Astrocyte (in vitro differentiated cells and primary cell): Measurements from ENCODE around the gene PBXIP1. TPM values are rescaled to one million over a fixed set of nuclear protein-coding genes. Genes with fewer than 3 reads are reported as not detected.

ENCODE experiments used
- DNase-seq: peaks from one replicate; pipeline ENCODE4 v3.0.0-alpha.2; 2010; ENCODE audit warnings: low read depth
- FAIRE-seq: peaks from 2 replicates; lab custom pipeline; 2011; peaks lifted over from hg19 to GRCh38; lab: Jason Lieb, UNC
- H2AFZ ChIP-seq: 2 replicates; pipeline ENCODE4 v1.6.0; 2012; ENCODE audit warnings: low read depth, low read length, inconsistent platforms
- H3K27ac ChIP-seq: 2 replicates; pipeline ENCODE4 v1.5.1; 2011; ENCODE audit warnings: low read depth, low read length, inconsistent platforms
- H3K27me3 ChIP-seq: 2 replicates; pipeline ENCODE4 v1.6.0; 2011; ENCODE audit warnings: low read length, inconsistent platforms; ENCODE audit not compliant: insufficient read depth
- H3K36me3 ChIP-seq: 2 replicates; pipeline ENCODE4 v1.5.1; 2011; ENCODE audit warnings: low read length, inconsistent platforms; ENCODE audit not compliant: insufficient read depth
- H3K4me1 ChIP-seq: 2 replicates; pipeline ENCODE4 v1.5.1; 2011; ENCODE audit warnings: low read length, inconsistent platforms; ENCODE audit not compliant: insufficient read depth
- H3K4me2 ChIP-seq: 2 replicates; pipeline ENCODE4 v1.6.0; 2012; ENCODE audit warnings: low read length, inconsistent platforms
- H3K4me3 ChIP-seq: 2 replicates; pipeline ENCODE4 v1.5.1; 2011; ENCODE audit warnings: low read depth, mild to moderate bottlenecking, low read length, inconsistent platforms; ENCODE audit not compliant: insufficient read depth
- H3K79me2 ChIP-seq: 2 replicates; pipeline ENCODE4 v1.6.0; 2012; ENCODE audit warnings: mild to moderate bottlenecking, low read length, inconsistent platforms; ENCODE audit not compliant: insufficient read depth
- H3K9ac ChIP-seq: 2 replicates; pipeline ENCODE4 v1.6.0; 2012; ENCODE audit warnings: mild to moderate bottlenecking, low read length, inconsistent platforms
- H3K9me3 ChIP-seq: 2 replicates; pipeline ENCODE4 v1.5.1; 2012; ENCODE audit warnings: low read depth, mild to moderate bottlenecking, low read length, inconsistent platforms; ENCODE audit not compliant: insufficient read depth
- H4K20me1 ChIP-seq: 2 replicates; pipeline ENCODE4 v1.6.0; 2012; ENCODE audit warnings: low read length, inconsistent platforms; ENCODE audit not compliant: insufficient read depth
- H3K27ac Mint-ChIP-seq: one replicate; pipeline ENCODE4 v1.8.0; 2021; ENCODE audit warnings: mild to moderate bottlenecking, mixed read lengths; ENCODE audit not compliant: unreplicated experiment
- H3K27me3 Mint-ChIP-seq: one replicate; pipeline ENCODE4 v1.8.0; 2021; ENCODE audit warnings: low read depth, mixed read lengths; ENCODE audit not compliant: unreplicated experiment
- H3K36me3 Mint-ChIP-seq: one replicate; pipeline ENCODE4 v1.8.0; 2021; ENCODE audit warnings: low read depth, mixed read lengths; ENCODE audit not compliant: unreplicated experiment
- H3K4me1 Mint-ChIP-seq: one replicate; pipeline ENCODE4 v1.8.0; 2021; ENCODE audit warnings: low read depth, mixed read lengths; ENCODE audit not compliant: unreplicated experiment
- H3K4me3 Mint-ChIP-seq: one replicate; pipeline ENCODE4 v1.8.0; 2021; ENCODE audit warnings: mild to moderate bottlenecking, moderate library complexity, mixed read lengths; ENCODE audit not compliant: unreplicated experiment
- H3K9me3 Mint-ChIP-seq: one replicate; pipeline ENCODE4 v1.8.0; 2021; ENCODE audit warnings: mild to moderate bottlenecking, mixed read lengths; ENCODE audit not compliant: unreplicated experiment
- EZH2 ChIP-seq: IDR thresholded peaks from 2 replicates; pipeline ENCODE4 v1.6.1; 2012; ENCODE audit warnings: mild to moderate bottlenecking, low read length, inconsistent platforms; ENCODE audit not compliant: insufficient read depth
- total RNA-seq: library from RNA; stranded (reverse); gene quantifications from 2 replicates; pipeline ENCODE4 v1.2.1, GENCODE V29; 2021
- TF ChIP-seq, protein P1 (sequence below): IDR thresholded peaks from 2 replicates; pipeline ENCODE4 v1.5.1; 2011; ENCODE audit warnings: low read depth, mild to moderate bottlenecking, inconsistent platforms, low read length, moderate library complexity; ENCODE audit not compliant: insufficient read depth

PBXIP1 gene
- total RNA-seq, 1 donor from 2014 or later: 89.2 TPM

DNA sequence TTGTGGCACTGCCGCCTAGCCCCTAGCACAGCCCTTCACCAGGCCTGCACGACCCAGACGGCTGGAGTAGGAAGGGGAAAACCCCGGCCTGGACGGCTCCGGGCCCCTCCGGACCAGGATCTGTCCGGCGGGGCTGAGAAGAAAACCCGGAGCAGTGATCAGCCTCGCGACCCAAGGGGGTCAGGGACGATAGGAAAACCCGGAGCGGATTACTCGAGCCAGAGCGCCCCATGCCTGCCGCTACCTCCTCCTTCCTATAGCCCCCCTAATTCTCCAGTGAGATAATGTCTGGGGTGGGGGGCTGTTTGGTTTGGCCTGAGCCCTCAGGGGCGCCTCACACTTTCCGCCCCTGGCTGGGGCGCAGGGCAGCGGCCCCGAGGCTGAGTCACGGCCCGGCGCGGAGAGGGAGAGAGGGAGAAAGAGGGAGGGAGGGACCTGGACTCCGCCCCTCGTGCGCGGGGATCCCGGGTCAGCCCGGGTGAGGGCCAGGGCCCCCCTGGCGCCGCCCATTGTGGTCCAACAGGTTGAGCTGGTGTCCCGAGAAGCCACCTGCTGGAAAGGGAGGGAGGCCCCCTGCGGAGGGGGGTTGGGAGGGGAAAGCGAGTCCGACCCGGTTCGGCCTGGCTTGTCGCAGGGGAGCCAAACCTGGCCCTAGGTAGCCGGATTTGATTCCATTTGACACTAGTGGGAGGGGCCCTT lies 45.0 kb upstream of the PBXIP1 start:
- H3K79me2 ChIP-seq: peaks cover 21% of the 10 kb centered on the region
- peak overlapping the region; percentile 68 for H2AFZ ChIP-seq
- peaks cover 29% of the 10 kb centered on the region for H3K4me1 ChIP-seq
- H3K4me3 ChIP-seq: peak overlapping the region; percentile 65
- H3K4me2 ChIP-seq: peak overlapping the region; percentile 92
- H3K36me3 ChIP-seq: no peaks in the 10 kb centered on the region
- Mint-ChIP-seq H3K4me1 (peaks cover 20% of the 10 kb centered on the region), H3K27me3 (no peaks in the 10 kb centered on the region), H3K27ac (peak overlapping the region; percentile 58), H3K9me3 (no peaks in the 10 kb centered on the region), H3K4me3 (peak overlapping the region; percentile 85), H3K36me3 (peaks cover 3% of the 10 kb centered on the region)
- H3K9ac ChIP-seq: peak overlapping the region; percentile 78
- H4K20me1 ChIP-seq: peaks cover 2% of the 10 kb centered on the region
- H3K27ac ChIP-seq: peak overlapping the region; percentile 65
- TF ChIP-seq EZH2: no peak
- TF ChIP-seq, protein P1, sequence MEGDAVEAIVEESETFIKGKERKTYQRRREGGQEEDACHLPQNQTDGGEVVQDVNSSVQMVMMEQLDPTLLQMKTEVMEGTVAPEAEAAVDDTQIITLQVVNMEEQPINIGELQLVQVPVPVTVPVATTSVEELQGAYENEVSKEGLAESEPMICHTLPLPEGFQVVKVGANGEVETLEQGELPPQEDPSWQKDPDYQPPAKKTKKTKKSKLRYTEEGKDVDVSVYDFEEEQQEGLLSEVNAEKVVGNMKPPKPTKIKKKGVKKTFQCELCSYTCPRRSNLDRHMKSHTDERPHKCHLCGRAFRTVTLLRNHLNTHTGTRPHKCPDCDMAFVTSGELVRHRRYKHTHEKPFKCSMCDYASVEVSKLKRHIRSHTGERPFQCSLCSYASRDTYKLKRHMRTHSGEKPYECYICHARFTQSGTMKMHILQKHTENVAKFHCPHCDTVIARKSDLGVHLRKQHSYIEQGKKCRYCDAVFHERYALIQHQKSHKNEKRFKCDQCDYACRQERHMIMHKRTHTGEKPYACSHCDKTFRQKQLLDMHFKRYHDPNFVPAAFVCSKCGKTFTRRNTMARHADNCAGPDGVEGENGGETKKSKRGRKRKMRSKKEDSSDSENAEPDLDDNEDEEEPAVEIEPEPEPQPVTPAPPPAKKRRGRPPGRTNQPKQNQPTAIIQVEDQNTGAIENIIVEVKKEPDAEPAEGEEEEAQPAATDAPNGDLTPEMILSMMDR: no peak
- peak; percentile 89 for DNase-seq
- no peaks in the 10 kb centered on the region for H3K9me3 ChIP-seq
- H3K27me3 ChIP-seq: no peaks in the 10 kb centered on the region
- FAIRE-seq: no peak

DNA sequence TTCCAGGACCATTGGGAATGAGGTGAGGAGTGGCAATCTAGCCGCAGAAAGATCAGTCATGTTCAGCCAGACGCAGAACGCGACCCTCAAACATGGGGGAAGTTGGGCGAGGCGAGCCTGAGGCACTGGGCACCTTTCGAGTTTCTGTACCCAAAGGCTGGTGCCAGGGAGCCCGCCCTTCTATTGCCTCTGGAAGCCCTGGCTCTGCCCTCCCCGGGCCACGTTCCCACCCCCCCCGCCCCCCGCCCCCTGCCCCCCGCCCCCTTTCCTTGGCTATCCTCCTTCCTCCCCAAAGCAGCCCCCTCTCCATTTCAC lies 44.5 kb upstream of the PBXIP1 start:
- Histone ChIP-seq H3K4me3 (peak overlapping the region; percentile 65), H3K36me3 (no peaks in the 10 kb centered on the region), H3K27me3 (no peaks in the 10 kb centered on the region), H3K9me3 (no peaks in the 10 kb centered on the region), H3K9ac (peak overlapping the region; percentile 78), H3K4me2 (peak overlapping the region; percentile 92), H3K27ac (peak overlapping the region; percentile 65), H2AFZ (peak overlapping the region; percentile 29), H3K4me1 (peaks cover 26% of the 10 kb centered on the region), H3K79me2 (peaks cover 20% of the 10 kb centered on the region), H4K20me1 (no peaks in the 10 kb centered on the region)
- Mint-ChIP-seq H3K4me1 (peaks cover 20% of the 10 kb centered on the region), H3K27ac (peak overlapping the region; percentile 93), H3K4me3 (peak overlapping the region; percentile 87), H3K36me3 (peaks cover 3% of the 10 kb centered on the region), H3K27me3 (no peaks in the 10 kb centered on the region), H3K9me3 (no peaks in the 10 kb centered on the region)
- FAIRE-seq (no peak), DNase-seq (no peak)
- TF ChIP-seq EZH2: no peak
- TF ChIP-seq, protein P1: no peak

DNA sequence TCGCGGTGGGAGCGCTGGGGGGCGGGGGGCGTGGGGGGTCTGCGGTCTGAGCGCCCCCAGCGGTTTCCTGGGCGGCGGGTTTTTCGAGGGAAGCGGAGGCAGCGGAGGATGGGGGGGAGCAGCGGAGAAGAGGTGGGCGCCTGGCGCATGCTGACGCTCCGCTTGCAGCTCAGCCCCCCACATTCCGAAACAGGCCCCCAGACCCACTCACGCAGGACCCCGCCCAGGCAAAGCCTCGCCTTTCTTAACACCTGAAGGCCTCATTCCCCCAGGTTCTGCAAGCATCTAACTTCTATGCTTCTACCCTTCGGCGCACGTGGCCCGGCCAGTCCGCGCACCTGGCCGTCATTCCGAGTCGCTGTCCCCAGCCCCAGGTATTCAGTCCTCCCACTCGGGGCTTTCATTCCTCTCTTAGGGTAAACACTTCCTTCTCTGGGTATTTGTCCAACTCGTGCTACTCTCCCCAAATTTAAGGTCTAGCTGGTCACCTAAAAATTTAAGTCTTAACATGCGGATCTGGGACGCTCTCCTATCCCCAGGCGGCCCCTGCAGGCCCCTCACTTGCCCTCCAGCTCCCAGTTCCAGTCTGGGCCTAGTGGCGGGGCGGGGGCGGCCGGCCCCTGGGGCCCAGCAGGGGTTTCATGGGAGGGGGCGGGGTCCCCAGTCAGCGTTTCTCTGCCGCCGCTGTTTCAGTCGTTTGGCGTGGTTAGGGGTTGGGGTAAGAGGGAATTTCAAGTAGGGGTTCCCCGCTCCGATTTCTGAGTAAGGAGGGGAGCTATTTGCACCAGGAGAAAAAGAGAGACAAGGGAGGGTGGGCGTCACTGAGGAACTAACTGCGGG lies 43.9 kb upstream of the PBXIP1 start:
- TF ChIP-seq, protein P1: no peak
- TF ChIP-seq EZH2: no peak
- no peaks in the 10 kb centered on the region for H4K20me1 ChIP-seq
- H3K4me1 ChIP-seq: peaks cover 21% of the 10 kb centered on the region
- peak overlapping the region; percentile 87 for H3K4me3 Mint-ChIP-seq
- no peaks in the 10 kb centered on the region for H3K9me3 Mint-ChIP-seq
- peak overlapping the region; percentile 48 for H3K9ac ChIP-seq
- DNase-seq (no peak), FAIRE-seq (no peak)
- H3K4me3 ChIP-seq: peak overlapping the region; percentile 49
- no peaks in the 10 kb centered on the region for H3K9me3 ChIP-seq
- H3K79me2 ChIP-seq: peaks cover 19% of the 10 kb centered on the region
- no peaks in the 10 kb centered on the region for H3K27me3 ChIP-seq
- H3K27ac ChIP-seq: peak overlapping the region; percentile 10
- peak overlapping the region; percentile 92 for H3K4me2 ChIP-seq
- H3K4me1 Mint-ChIP-seq: peaks cover 20% of the 10 kb centered on the region
- H3K27ac Mint-ChIP-seq: peak overlapping the region; percentile 93
- H3K27me3 Mint-ChIP-seq: no peaks in the 10 kb centered on the region
- H2AFZ ChIP-seq: peak overlapping the region; percentile 29
- H3K36me3 Mint-ChIP-seq: peaks cover 3% of the 10 kb centered on the region
- H3K36me3 ChIP-seq: no peaks in the 10 kb centered on the region
